ENCODE data around the gene KCND2.
"Not testable (repeated sequence)": the region's sequence is repeated elsewhere in the genome, so short reads cannot be mapped to it uniquely, and the experiment has no call there.

The KCND2 gene

DNA sequence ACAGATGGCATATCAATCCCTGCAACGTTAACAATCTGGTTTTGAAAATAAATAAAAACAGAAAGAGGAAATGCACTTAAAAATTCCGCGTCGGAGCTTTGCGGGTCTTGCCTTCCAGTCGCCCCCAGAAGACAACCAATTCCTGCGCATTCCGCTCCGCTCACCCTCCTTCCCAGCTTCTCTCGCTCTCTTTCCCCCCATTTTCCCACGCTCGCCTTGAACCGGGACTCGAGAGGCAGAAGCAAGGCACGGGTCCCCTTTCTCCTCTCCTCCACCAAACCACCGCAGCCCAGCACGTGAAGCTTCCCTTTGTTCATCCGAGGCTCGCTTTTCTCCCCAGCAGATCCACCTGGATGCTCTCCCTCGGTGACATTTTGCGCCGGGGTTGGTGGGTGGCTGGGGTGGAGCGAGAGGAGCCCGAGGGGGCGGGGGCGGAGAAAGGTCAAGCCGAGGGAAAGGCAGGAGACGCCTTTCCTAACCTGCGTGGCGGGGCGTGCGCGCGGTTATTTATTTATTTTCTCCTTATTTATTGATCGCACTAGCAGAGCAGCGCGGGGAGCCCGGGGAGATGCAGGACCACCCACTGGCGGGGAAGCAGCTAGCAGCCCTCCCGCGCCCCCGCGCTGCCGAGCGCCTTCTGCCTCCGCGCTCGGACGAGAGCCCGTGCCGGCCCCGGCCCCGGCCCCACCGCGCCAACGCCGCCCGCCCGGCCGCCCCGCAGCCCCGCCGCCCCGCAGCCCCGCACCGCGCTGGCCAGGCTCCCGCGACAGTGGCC is at the start of gene KCND2:
KCND2 (plus strand) TSS at position 475 of the 775 bp plus-strand sequence.
- no peak for DNase-seq

DNA sequence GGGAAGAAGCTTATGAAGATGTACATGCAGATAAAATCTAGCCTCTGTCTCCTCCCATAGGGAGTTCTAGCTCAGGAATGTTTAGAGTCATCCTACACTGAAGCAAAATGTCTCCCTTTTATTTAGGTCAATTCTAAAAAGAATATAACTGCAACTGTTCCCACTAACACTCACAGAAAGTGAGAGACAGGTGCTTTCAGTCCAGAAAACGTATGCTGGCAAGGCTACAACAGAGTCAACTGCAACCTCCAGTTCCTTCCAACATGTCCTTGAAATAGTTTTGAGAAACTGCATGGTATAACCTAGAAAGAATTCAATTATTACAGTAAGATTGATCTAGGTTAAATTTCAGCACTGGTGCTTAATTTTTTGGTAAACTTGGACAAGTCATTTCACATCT is 46.8 kb upstream of the KCND2 start:
- no peak for DNase-seq

DNA sequence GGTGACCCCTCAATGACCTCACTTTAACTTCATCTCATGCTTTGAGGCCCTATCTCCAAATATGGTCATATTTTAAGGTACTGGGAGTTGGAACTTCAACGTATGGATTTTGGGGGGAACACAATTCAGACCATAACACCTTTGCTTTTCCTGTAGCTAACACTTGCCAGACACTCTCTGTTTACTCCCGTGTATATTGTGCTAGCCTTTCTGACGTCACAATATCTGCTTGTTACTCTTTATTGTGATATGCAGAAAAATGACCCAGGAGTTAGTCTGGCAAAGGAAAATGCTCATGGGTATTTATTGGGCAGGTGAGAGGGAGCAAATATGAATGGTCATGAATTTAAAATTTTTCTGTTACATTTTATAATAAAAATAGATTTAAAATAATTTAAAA is 45.7 kb upstream of the KCND2 start:
- DNase-seq = no peak

DNA sequence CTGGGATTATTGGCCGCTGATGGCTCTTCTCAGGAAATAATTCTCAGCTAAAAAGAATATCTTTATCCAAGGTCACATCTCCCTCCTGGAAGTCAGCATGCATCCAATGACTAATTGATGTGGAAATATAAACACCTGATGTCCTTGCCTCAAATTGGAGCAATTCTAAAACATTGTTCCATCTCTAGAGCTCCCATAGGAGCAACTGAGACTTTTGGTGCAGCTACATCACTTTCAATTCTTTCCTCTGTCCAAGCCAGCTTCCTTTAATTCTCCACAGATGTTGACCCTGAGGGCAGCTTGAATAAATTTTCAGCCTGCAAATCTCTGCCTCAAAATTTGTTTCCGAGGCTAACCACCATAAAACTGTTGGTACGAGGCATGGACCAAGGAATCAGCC is 43.9 kb upstream of the KCND2 start:
- no peak for DNase-seq

DNA sequence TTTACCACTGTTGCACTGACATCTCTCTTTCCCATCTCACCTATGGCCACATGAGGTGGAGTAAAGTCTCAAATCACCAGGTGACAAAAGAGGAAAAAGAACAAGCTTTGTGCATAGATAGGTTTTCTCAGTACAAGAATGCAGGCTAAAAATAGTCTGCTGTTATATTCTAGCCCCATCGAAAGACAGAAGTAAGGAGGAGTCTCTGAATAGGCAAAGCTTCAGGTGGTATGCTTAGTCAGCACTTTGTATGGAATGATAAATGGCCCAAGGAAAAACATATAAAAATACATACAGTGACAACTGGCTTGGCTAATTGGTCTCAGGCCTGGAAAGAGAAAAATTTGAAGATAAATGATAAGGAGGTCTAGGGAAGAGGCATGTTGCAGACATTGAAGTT is 39.6 kb upstream of the KCND2 start:
- DNase-seq = no peak

DNA sequence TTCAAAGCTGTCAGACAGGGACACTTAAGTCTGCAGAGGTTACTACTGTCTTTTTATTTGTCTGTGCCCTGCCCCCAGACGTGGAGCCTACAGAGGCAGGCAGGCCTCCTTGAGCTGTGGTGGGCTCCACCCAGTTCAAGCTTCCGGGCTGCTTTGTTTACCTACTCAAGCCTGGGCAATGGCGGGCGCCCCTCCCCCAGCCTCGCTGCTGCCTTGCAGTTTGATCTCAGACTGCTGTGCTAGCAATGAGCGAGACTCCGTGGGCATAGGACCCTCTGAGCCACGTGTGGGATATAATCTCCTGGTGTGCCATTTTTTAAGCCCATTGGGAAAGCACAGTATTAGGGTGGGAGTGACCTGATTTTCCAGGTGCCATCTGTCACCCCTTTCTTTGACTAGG is 32.6 kb upstream of the KCND2 start:
- DNase-seq = not testable (repeated sequence)

DNA sequence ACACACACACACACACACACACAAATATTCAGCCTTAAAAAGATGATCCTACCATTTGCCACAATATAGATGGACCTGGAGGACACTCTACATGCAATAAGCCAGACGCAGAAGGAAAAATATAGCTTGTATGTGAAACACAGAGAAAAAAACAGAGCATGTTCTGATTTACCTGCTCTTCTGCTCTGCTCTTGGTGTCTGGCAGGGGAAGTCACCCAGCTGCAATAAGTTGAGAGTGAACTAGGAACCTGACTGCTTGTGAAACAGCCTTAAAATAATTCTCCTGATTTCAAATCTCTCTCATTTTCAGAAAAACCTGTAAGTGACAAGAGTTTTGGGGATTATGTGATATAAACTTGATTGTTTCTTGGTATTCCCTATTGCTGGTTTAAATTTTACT is 31.0 kb upstream of the KCND2 start:
- no peak for DNase-seq

DNA sequence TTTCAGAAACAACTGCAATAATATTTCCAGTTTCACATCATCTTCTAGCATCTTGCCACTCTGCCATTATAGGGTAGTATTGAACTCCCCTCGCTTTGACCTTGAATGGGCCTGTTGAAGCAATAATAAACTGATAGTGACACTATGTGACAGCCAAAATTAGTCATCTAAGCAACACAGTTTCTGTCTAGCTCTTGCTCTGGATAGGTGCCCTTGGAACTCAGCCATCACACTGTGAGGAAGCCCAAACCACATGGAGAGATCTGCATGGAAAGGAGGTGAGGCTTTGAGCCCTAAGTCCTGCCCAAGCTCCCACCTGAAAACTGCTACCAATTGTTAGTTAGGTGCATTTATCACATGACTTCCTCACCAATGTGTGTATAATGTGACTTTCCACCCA is 18.1 kb upstream of the KCND2 start:
- DNase-seq = no peak

DNA sequence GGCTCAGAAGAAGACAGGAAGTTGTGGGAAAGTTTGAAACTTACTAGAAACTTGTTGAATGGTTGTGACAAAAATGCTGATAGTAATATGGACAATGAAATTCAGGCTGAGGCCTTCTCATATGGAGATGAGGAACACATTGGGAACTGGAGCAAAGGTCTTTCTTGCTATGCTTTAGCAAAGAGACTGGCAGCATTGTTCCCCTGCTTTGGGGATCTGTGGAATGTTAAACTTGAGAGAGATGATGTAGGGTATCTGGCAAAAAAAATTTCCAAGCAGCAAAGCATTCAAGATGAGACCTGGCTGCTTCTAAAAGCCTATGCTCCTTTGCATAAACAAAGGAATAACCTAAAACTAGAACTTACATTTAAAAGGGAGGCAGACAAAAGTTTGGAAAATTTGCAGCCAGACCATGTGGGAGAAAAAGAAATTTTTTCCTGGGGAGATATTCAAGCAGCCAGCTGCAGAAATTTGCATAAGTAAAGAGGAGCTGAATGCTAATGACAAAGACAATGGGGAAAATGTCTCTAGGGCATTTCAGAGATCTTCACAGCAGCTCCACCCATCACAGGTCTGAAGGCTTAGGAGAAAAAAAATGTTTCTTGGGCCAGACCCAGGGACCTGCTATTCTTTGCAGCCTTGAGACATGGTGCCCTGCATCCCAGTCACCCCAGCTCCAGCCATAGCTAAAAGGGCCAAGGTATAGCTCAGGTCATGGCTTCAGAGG is 16.5 kb upstream of the KCND2 start:
- no peak for DNase-seq

DNA sequence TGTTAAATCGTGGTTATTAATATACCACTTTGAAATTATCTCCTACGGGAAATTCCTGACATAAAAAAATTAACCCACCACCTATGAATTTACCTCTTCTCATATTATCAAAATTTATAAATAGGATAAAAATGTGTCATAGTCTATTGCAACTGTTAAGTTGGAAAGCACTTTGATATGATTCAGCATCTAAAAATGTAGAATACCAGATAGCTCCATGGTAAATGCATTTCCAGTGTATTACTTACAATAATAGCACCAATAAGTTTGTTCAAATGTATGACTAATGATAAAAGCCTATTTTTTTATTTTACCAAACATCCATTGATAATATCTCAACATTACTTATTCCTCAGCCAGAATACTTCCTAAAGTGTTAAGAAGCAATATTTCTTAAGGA is 13.6 kb upstream of the KCND2 start:
- DNase-seq = no peak

DNA sequence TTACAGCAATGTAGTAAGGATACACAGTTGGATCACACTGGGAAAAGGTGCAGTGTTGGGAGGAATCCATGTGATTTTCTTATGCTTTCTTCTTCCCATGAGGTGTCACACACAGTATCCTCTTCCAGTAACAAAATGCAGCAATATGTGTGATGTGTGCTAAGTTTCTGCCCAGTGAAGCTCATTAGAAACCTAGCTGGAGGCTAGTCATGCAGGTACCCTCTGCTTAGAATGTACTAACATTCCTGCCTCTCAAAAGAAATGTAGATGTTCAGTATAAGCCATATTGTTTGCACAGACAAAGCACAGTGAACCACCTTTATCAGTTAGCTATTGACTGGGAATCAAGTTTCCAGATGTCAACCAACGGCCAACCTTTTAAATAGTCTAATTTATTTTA is 12.9 kb upstream of the KCND2 start:
- DNase-seq = no peak

DNA sequence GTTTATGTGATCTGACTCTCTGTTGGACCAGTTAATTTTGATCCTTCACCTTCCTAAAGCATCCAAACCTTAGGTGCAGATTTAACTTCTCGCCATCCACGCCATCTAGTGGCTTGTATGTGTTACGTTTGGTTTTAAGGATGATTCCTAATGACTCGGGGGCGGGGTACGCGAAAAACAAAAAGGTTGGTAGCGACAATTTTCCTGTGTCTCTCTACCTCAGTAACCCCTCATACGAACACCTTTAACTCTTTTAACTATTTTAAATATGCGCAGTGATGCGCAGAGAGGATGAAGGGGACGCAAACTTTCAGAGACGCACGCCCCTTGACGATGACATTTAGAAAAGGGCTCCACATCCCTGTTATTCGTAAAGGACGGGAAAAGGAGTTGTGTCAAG is 714 bp upstream of the KCND2 start:
- DNase-seq = peak; percentile 55

DNA sequence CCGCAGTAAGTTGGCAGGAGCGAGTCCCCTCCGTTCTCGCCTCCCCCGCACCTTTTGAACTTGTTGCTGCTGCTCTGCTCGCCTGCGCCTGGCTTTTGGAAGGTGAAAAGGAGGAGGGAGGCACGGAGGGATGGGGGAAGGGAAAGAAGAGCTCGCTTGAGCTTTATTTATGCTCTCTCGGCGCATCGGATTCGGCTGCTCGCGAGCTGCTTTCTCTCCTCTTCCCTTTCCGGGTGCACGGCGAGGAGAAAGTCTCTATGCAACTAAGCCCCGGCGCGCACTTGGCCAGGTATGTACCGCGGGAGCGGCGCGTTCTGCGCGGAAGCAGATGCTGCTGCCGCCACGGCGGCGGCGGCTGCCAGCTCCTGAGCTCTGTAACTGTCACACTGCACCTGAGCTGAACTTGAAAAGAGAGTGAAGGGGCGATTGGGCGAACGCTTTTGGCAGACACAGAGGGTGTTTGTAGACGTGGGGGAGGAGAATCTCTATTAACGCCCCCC is 551 bp downstream of the KCND2 start:
- DNase-seq = no peak

DNA sequence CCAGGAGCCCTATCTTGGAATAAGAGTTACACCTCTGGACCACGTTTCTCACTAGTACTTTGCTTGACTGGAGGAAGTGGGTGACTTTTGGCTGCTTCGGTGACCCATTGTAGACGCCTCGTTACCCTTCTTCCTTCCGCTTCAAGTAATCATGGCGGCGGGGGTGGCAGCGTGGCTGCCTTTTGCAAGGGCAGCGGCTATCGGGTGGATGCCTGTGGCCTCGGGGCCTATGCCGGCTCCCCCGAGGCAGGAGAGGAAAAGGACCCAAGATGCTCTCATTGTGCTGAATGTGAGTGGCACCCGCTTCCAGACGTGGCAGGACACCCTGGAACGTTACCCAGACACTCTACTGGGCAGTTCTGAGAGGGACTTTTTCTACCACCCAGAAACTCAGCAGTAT is 1.5 kb downstream of the KCND2 start:
- DNase-seq = no peak

DNA sequence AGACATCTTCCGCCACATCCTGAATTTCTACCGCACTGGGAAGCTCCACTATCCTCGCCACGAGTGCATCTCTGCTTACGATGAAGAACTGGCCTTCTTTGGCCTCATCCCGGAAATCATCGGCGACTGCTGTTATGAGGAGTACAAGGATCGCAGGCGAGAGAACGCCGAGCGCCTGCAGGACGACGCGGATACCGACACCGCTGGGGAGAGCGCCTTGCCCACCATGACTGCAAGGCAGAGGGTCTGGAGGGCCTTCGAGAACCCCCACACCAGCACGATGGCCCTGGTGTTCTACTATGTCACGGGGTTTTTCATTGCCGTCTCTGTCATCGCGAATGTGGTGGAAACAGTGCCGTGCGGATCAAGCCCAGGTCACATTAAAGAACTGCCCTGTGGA is 1.9 kb downstream of the KCND2 start:
- no peak for DNase-seq

DNA sequence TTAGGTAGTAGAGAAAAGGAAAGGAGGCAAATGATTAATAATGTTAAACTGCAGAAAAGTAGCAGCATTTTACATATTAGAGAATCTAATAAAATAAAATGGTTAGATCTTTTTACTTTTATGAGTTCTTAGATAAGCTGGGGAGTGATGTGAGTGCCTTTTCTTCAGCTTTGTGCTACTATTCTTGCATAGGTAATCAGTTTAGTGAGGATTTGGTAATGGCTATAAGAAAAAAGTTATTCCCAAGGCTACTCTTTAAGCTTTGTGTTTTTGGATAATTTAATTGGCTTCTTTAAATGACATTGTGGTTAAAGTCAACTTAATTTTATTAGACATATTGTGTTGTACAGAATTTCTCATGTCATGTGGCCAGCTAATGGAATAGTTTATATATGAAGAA is 3.7 kb downstream of the KCND2 start:
- no peak for DNase-seq

DNA sequence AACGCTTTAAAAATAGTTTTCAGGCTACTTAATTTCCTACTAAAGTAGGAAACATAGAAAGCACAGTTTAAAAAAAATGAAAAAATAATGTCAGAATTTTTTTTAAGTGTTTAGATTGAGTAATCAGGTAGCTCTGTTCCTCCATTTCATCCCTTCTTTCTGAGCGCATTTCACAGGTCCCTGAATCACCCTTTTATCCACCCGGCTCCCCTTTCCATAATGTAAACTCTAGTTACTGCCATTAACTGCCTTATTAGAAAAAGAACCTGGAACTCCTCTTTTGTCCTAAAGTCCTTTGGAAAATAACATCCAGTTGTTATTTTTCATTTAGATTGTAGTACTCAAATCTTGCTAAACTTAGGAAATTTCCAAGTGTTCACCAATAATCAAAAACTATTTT is 5.8 kb downstream of the KCND2 start:
- no peak for DNase-seq

DNA sequence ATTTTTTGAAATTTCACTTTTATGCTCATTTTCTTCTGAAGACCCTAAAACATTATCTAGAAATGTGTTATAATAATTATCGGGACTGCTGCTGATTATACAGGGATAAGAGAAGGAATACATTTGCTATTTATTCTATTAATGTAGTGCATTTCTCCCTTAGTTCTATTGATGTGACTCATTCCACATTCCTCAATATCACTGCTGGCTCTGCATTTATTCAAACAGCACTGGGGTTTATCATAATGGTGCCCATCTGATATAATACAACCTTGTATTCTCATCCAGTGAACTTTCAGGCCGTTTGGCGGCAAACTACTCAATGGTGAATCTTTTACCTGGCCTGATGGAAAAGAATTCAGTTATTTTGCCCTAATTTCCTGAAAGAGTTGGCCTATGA is 7.8 kb downstream of the KCND2 start:
- DNase-seq = no peak

DNA sequence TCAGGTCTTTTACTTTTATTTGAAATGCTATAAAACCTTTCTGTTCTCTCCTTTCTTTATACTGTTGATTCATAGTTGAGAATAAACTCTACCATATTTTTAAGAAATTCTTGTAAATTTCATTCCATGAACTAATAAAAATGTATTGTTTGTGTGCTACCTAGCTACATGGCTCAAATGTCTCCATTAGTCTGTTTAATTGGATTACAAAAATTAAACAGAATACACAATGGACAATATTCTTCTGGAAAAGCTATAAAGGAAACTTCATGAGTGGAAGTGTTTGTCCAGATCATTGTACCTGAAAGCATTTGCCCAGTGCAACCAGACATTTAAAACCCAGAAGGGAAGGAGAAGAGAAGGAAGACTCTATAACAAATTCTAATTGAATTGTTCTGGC is 20.1 kb downstream of the KCND2 start:
- DNase-seq = no peak

DNA sequence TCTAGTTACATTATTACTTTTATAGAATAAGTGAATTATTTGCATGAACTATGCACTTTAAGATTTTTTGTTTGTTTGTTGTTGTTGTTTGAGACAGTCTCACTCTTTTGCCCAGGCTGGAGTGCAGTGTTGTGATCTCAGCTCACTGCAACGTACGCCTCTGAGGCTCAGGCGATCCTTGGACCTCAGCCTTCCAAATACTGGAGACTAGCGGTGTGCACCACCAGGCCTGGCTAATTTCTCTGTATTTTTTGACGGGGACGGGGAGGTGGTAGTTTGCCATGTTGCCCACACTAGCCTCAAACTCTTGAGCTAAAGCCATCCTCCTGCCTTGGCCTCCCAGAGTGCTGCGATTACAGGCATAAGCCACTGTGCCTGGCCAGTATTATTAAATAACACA is 29.2 kb downstream of the KCND2 start:
- DNase-seq = no peak

DNA sequence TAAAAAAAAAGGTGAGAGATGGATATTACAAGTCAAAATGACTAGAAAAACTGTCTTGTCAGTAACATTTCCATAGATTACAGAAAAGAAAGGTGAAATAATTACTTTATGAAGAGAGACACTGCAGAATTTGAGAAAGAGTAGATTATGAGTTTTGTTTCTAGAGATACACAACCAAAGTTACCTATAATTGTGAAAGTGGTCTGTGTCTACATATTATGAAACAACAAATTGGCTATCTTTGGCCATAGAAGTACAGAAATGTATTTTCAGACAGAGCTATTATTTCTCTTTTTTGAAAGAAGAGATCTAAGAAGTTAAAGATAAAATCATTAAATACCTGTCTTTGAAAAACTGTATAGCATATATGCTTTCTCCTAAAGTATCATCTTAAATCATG is 30.1 kb downstream of the KCND2 start:
- no peak for DNase-seq

DNA sequence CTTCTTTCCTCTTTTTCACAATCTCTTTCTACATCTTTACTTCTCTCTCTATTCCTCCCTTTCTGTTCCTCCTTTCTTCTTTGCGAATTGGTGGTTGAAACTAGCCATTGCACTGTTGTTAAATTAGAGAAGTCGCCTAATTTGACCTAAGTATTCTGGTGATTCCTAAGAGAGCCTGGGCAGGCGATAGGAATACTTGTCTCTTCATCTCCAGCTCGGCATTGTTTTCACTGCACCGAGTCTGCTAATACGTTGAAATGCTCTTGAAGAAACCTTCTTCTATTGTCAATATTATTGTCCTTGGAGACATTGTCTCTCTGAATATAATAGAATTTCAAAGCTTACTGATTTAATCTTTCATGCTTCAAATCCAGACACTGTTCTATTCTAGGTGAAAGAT is 31.7 kb downstream of the KCND2 start:
- DNase-seq = no peak

DNA sequence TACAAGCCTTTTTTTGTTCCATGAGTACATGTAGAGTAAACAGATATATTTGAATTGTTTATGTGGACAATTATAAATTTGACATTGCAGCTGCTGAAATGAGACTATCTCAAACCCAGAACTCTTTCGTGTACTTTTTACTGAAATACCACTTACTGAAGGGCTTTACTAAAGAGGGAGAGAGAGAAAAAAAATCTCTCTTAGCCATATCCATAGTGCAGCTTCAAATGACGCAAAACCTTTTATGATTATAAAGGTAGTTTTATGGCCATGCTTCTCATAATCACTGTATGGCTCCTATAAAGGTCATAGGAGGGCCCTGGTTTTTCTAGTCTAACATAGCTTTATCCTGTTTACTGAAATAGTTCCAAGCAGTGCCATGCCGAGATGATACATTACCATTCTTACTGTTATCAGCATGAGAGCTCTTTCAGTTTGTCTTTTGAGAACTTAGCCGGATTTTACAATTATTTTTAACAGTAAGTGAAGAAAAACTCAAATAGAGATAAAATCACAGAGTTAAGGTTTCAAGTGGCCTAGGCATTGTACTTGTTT is 35.1 kb downstream of the KCND2 start:
- DNase-seq = no peak
